ENCODE measurements around the gene POLR1C.

DNA sequence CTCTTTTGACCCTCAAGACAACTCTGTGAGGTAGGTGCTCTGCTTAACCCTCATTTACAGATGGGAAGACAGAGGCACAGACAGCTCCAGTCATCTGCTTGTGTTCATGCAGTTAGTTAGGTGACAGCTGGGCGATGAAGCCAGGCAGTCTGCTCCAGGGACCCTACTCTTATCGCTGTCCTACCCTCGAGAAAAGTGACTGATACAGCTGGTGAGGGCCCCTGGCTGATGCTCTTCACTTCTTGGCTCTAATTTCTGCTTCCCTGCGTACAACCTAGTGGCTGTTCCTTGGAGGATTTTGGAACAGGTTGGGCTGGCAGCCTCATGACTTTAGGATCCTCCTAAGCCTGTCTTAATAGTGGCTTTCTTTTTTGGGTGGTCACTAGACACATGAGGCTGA lies 48.6 kb upstream of the POLR1C start:
- TF ChIP-seq EZH2 (IDR thresholded peaks at IDR 0.05; ENCODE audit: insufficient read depth, poor library complexity, severe bottlenecking), result no peak
- TF ChIP-seq EZH2phosphoT487 (IDR thresholded peaks at IDR 0.05; ENCODE audit: insufficient read depth, low read depth), result no peak
